Endothelial cell of umbilical vein (primary cell): ENCODE data around the gene OR10G6.
A peak's percentile ranks its signal among the peaks of the same experiment; 100 is the strongest.

ENCODE experiments used
- CTCF ChIP-seq, 2 donors: IDR thresholded peaks; 1 replicate in 1 of 2; 2 replicates in 1 of 2; pipeline ENCODE4 v1.5.1; 2011; ENCODE audit warnings: low read length in 2 of 2, mild to moderate bottlenecking in 2 of 2, moderate library complexity in 2 of 2, control low read depth in 1 of 2, inconsistent platforms in 1 of 2, low read depth in 1 of 2; ENCODE audit not compliant: insufficient read depth in 1 of 2; ENCODE audit errors: extremely low read depth in 1 of 2
- MAX ChIP-seq: IDR thresholded peaks from 2 replicates; pipeline ENCODE4 v1.6.1; 2011; ENCODE audit not compliant: insufficient read depth, insufficient read length
- POLR2AphosphoS5 ChIP-seq: IDR thresholded peaks from 2 replicates; pipeline ENCODE4 v1.6.1; 2012; ENCODE audit warnings: low read depth, mild to moderate bottlenecking, control low read depth, low read length, moderate library complexity; ENCODE audit not compliant: insufficient read depth

GRCh38 chr11:123973816-123974215 is 21.1 kb downstream of the OR10G6 start:
- TF ChIP-seq CTCF (IDR thresholded peaks at IDR 0.05; ENCODE audit: extremely low read depth in 1 of 2, insufficient read depth in 1 of 2, low read depth in 1 of 2, low read length in 2 of 2) (no peak), MAX (no peak), POLR2AphosphoS5 (peak; percentile 72)
